SU-DHL-6 (cell line): ENCODE measurements around the gene NUBPL.

Experiments
- EZH2phosphoT487 ChIP-seq: fragments of 200-600 bp; sonication (generic), shearing (Covaris generic); conservative IDR thresholded peaks from 2 replicates; pipeline ENCODE4 v1.6.1; 2018; ENCODE audit warnings: mild to moderate bottlenecking, antibody characterized with exemption, low read length, moderate library complexity, mixed read lengths
- TF ChIP-seq, protein P1 (sequence below): fragments of 200-600 bp; sonication (generic); IDR thresholded peaks from one replicate; pipeline ENCODE4 v1.5.1; 2017; ENCODE audit warnings: antibody characterized with exemption, mild to moderate bottlenecking, low read length, moderate library complexity; ENCODE audit not compliant: insufficient read depth, poor library complexity, severe bottlenecking

DNA sequence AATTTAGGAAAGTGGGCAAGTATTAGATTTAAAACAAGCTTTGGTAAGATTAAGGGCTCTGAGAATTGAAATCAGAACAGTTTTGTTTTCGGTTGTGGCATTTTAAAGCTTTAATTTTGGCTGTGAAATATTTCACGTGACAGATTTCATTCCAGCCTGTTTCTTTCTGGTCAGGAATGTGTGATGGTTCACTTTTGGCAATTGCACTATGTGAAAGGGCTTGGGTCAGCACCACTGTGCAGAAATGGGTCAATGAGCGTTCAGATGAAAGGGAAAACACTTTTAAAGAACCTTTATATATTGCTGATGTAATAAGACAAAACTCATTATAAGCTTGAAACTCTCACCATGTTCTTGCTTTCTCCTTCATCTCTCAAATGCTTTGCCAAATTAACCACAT lies 17.1 kb downstream of the NUBPL start:
- TF ChIP-seq, protein P1, sequence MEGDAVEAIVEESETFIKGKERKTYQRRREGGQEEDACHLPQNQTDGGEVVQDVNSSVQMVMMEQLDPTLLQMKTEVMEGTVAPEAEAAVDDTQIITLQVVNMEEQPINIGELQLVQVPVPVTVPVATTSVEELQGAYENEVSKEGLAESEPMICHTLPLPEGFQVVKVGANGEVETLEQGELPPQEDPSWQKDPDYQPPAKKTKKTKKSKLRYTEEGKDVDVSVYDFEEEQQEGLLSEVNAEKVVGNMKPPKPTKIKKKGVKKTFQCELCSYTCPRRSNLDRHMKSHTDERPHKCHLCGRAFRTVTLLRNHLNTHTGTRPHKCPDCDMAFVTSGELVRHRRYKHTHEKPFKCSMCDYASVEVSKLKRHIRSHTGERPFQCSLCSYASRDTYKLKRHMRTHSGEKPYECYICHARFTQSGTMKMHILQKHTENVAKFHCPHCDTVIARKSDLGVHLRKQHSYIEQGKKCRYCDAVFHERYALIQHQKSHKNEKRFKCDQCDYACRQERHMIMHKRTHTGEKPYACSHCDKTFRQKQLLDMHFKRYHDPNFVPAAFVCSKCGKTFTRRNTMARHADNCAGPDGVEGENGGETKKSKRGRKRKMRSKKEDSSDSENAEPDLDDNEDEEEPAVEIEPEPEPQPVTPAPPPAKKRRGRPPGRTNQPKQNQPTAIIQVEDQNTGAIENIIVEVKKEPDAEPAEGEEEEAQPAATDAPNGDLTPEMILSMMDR = no peak
- no peak for TF ChIP-seq EZH2phosphoT487
